ENCODE measurements around the gene CDHR2. TPM values are rescaled to one million over a fixed set of nuclear protein-coding genes. Genes with fewer than 3 reads are reported as not detected.
"Not testable (repeated sequence)": the region's sequence is repeated elsewhere in the genome, so short reads cannot be mapped to it uniquely, and the experiment has no call there.

Gene CDHR2
- total RNA-seq, 4 donors from 2014 or later, result under 0.01 to 0.35 (median 0.09) TPM; not detected in 1

- H3K9me3 ChIP-seq, result no peaks in the 10 kb centered on the region
- no peak for DNase-seq
- H3K4me1 ChIP-seq, result peaks cover 0 to 10% of the 10 kb centered on the region in 2 donors
- no peaks in the 10 kb centered on the region for H3K36me3 ChIP-seq
- H3K27ac ChIP-seq, result no peak overlapping the region
- peak overlapping the region in 1 of 2 donors; percentile 23 for H3K4me3 ChIP-seq
- TF ChIP-seq CTCF (IDR thresholded peaks at IDR 0.05) (no peak), POLR2A (IDR thresholded peaks at IDR 0.05) (no peak)
- H3K27me3 ChIP-seq, result no peaks in the 10 kb centered on the region
- intact Hi-C loops (cut with DNase I; ENCODE audit: low total_unique reads), result no loop called here
Observed at GRCh38 chr5:176597417-176598389, 48.6 kb downstream of the CDHR2 start.

- intact Hi-C loops (cut with DNase I; ENCODE audit: low total_unique reads); H3K4me3 ChIP-seq; H3K9me3 ChIP-seq; H3K27ac ChIP-seq; H3K36me3 ChIP-seq; DNase-seq; H3K27me3 ChIP-seq; H3K4me1 ChIP-seq: not testable (repeated sequence)
Observed at GRCh38 chr5:176599749-176600430, 50.7 kb downstream of the CDHR2 start.

GRCh38 chr5:176601901-176602482 lies 52.9 kb downstream of the CDHR2 start:
- Histone ChIP-seq H3K27ac (no peak overlapping the region), H3K4me3 (no peak overlapping the region), H3K27me3 (no peaks in the 10 kb centered on the region), H3K36me3 (no peaks in the 10 kb centered on the region), H3K9me3 (no peaks in the 10 kb centered on the region), H3K4me1 (peaks cover 0 to 5% of the 10 kb centered on the region in 2 donors)
- DNase-seq, result no peak
- intact Hi-C loops (cut with DNase I; ENCODE audit: low total_unique reads), result no loop called here
- TF ChIP-seq CTCF (IDR thresholded peaks at IDR 0.05) (no peak), POLR2A (IDR thresholded peaks at IDR 0.05) (no peak)

GRCh38 chr5:176603091-176603490 lies 53.9 kb downstream of the CDHR2 start:
- Histone ChIP-seq H3K36me3 (no peaks in the 10 kb centered on the region), H3K27ac (no peak overlapping the region), H3K27me3 (no peaks in the 10 kb centered on the region), H3K4me3 (no peak overlapping the region), H3K9me3 (no peaks in the 10 kb centered on the region), H3K4me1 (no peaks in the 10 kb centered on the region)
- no peak for DNase-seq
- intact Hi-C loops (cut with DNase I; ENCODE audit: low total_unique reads), result no loop called here
- no peak for TF ChIP-seq POLR2A (IDR thresholded peaks at IDR 0.05)
- no peak for TF ChIP-seq CTCF (IDR thresholded peaks at IDR 0.05)

GRCh38 chr5:176606032-176606431 lies 56.9 kb downstream of the CDHR2 start:
- TF ChIP-seq CTCF (IDR thresholded peaks at IDR 0.05), result no peak
- no peak for TF ChIP-seq POLR2A (IDR thresholded peaks at IDR 0.05)
- Histone ChIP-seq H3K36me3 (no peaks in the 10 kb centered on the region), H3K27ac (no peak overlapping the region), H3K27me3 (peaks cover 0 to 8% of the 10 kb centered on the region in 2 donors), H3K9me3 (no peaks in the 10 kb centered on the region), H3K4me3 (no peak overlapping the region), H3K4me1 (peaks cover 0 to 9% of the 10 kb centered on the region in 2 donors)
- no peak for DNase-seq
- intact Hi-C loops (cut with DNase I; ENCODE audit: low total_unique reads), result no loop called here

Data from uterus (tissue), 4 donors.